KMS-11 (cell line): ENCODE data around the gene NEDD4L.

Experiments used
- H2AFZ ChIP-seq: fragments of 200-600 bp; sonication (generic); 2 replicates; pipeline ENCODE4 v1.6.1; 2016; ENCODE audit warnings: antibody characterized with exemption, mixed run types, low read depth
- H3K27ac ChIP-seq: fragments of 200-600 bp; sonication (generic); 2 replicates; pipeline ENCODE4 v1.6.1; 2016; ENCODE audit warnings: mild to moderate bottlenecking, mixed run types
- H3K27me3 ChIP-seq: fragments of 200-600 bp; sonication (generic); 2 replicates; pipeline ENCODE4 v1.6.1; 2017; ENCODE audit warnings: mild to moderate bottlenecking, low read depth, mixed run types, moderate library complexity; ENCODE audit not compliant: insufficient read depth
- H3K36me3 ChIP-seq: fragments of 200-600 bp; sonication (generic); 2 replicates; pipeline ENCODE4 v1.6.1; 2017; ENCODE audit warnings: mild to moderate bottlenecking, mixed run types; ENCODE audit not compliant: insufficient read depth
- H3K4me1 ChIP-seq: fragments of 200-600 bp; sonication (generic); 2 replicates; pipeline ENCODE4 v1.6.1; 2016; ENCODE audit warnings: mild to moderate bottlenecking, low read depth, mixed run types; ENCODE audit not compliant: poor library complexity, severe bottlenecking
- H3K4me2 ChIP-seq: fragments of 200-600 bp; sonication (generic); 2 replicates; pipeline ENCODE4 v1.7.0; 2016; ENCODE audit warnings: mild to moderate bottlenecking, mixed run types
- H3K4me3 ChIP-seq: fragments of 200-600 bp; sonication (generic); IDR thresholded peaks from 2 replicates; pipeline ENCODE4 v1.6.1; 2017; ENCODE audit warnings: low read depth, low read length, mixed read lengths; ENCODE audit not compliant: insufficient read depth
- H3K79me2 ChIP-seq: fragments of 200-600 bp; sonication (generic); 2 replicates; pipeline ENCODE4 v1.6.1; 2016; ENCODE audit warnings: low read depth, mixed run types; ENCODE audit not compliant: insufficient read depth
- H3K9ac ChIP-seq: fragments of 200-600 bp; sonication (generic); 2 replicates; pipeline ENCODE4 v1.6.1; 2016; ENCODE audit warnings: mild to moderate bottlenecking, mixed run types
- H4K20me1 ChIP-seq: fragments of 200-600 bp; sonication (generic); 2 replicates; pipeline ENCODE4 v1.6.1; 2016; ENCODE audit warnings: mild to moderate bottlenecking, mixed run types; ENCODE audit not compliant: insufficient read depth
- CTCF ChIP-seq: fragments of 200-600 bp; sonication (generic); conservative IDR thresholded peaks from 2 replicates; pipeline ENCODE4 v1.6.1; 2017; ENCODE audit warnings: low read depth, mild to moderate bottlenecking, antibody characterized with exemption, low read length, moderate library complexity, mixed read lengths

NEDD4L gene

DNA sequence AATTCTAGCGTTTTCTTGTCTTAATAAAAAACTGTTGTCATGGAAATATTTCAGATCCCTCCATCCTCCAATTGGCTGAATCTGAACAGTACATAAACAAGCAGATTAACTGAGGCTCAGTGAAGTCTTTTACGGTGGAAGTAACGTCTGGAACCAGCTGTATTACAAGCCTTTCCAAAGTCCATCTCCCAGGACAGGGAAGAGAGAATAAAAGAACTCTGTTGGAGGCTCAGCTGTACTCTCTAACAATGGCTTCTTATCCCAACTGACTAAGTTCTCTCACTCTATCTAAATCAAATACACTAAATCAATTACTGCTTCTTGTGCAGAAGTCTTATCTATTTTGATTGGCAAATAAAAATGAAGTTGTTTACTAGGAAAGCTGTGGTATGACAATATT is 19.9 kb upstream of the NEDD4L start:
- no peak for TF ChIP-seq CTCF
- Histone ChIP-seq H3K27ac (no peak overlapping the region), H3K36me3 (no peaks in the 10 kb centered on the region), H3K4me2 (no peak overlapping the region), H2AFZ (no peak overlapping the region), H3K4me1 (peaks cover 10% of the 10 kb centered on the region), H3K9ac (no peak overlapping the region), H3K4me3 (no peak overlapping the region), H3K27me3 (no peaks in the 10 kb centered on the region), H3K79me2 (no peaks in the 10 kb centered on the region), H4K20me1 (no peaks in the 10 kb centered on the region)

GRCh38 chr18:58025205-58025604 is 18.8 kb upstream of the NEDD4L start:
- no peak for TF ChIP-seq CTCF
- no peak overlapping the region for H3K4me3 ChIP-seq
- H3K36me3 ChIP-seq: no peaks in the 10 kb centered on the region
- H2AFZ ChIP-seq: no peak overlapping the region
- no peaks in the 10 kb centered on the region for H3K27me3 ChIP-seq
- no peak overlapping the region for H3K9ac ChIP-seq
- H3K27ac ChIP-seq: no peak overlapping the region
- peaks cover 10% of the 10 kb centered on the region for H3K4me1 ChIP-seq
- no peaks in the 10 kb centered on the region for H4K20me1 ChIP-seq
- H3K4me2 ChIP-seq: no peak overlapping the region
- H3K79me2 ChIP-seq: no peaks in the 10 kb centered on the region

DNA sequence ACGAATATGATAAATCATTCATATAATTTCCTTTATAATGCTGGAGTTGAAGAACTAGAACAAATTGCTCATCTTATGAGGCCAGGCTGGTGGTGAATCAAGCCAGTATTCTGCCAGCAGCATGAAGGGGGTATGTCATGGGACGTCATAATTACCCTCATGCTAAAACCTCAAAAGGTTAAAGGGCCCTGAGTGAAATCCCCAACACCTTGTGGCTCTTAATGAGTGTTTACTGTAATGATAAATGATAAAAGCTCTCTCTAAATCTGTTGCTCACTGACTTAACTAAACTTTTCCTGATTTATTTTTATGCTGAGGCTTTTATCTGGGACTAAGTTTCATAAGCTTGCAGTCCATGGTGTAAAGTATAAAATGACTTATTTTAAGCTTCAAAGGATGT is 18.3 kb upstream of the NEDD4L start:
- no peaks in the 10 kb centered on the region for H3K36me3 ChIP-seq
- H3K4me3 ChIP-seq: no peak overlapping the region
- peaks cover 10% of the 10 kb centered on the region for H3K4me1 ChIP-seq
- no peaks in the 10 kb centered on the region for H4K20me1 ChIP-seq
- no peak overlapping the region for H3K4me2 ChIP-seq
- no peaks in the 10 kb centered on the region for H3K79me2 ChIP-seq
- no peak overlapping the region for H3K9ac ChIP-seq
- no peaks in the 10 kb centered on the region for H3K27me3 ChIP-seq
- no peak overlapping the region for H2AFZ ChIP-seq
- TF ChIP-seq CTCF: no peak
- H3K27ac ChIP-seq: no peak overlapping the region

GRCh38 chr18:58026395-58026794 is 17.6 kb upstream of the NEDD4L start:
- no peaks in the 10 kb centered on the region for H3K27me3 ChIP-seq
- no peak for TF ChIP-seq CTCF
- H3K79me2 ChIP-seq: no peaks in the 10 kb centered on the region
- H3K4me1 ChIP-seq: peaks cover 6% of the 10 kb centered on the region
- H4K20me1 ChIP-seq: no peaks in the 10 kb centered on the region
- no peaks in the 10 kb centered on the region for H3K36me3 ChIP-seq
- no peak overlapping the region for H3K4me3 ChIP-seq
- H3K9ac ChIP-seq: no peak overlapping the region
- H3K4me2 ChIP-seq: no peak overlapping the region
- H3K27ac ChIP-seq: no peak overlapping the region
- no peak overlapping the region for H2AFZ ChIP-seq

DNA sequence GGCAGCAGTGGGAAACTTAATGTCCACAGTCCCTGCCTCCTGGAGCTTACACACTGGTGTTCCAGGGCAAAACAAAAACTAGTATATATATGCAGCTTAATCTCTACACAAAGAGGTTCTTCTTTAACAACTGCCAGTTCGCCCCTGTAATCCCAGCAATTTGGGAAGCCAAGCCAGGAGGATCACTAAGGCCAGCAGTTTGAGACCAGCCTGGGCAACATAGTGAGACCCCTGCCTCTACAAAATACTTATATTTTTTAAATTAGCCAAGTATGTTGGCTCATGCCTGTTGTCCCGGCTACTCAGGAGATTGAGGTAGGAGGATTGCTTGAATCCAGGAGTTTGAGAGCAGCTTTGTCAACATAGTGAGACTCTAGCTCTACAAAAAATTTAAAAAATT is 17.2 kb upstream of the NEDD4L start:
- H3K4me2 ChIP-seq: no peak overlapping the region
- TF ChIP-seq CTCF: no peak
- H3K27ac ChIP-seq: no peak overlapping the region
- peaks cover 1% of the 10 kb centered on the region for H3K4me1 ChIP-seq
- no peaks in the 10 kb centered on the region for H4K20me1 ChIP-seq
- H2AFZ ChIP-seq: no peak overlapping the region
- H3K79me2 ChIP-seq: no peaks in the 10 kb centered on the region
- H3K36me3 ChIP-seq: no peaks in the 10 kb centered on the region
- H3K4me3 ChIP-seq: no peak overlapping the region
- H3K9ac ChIP-seq: no peak overlapping the region
- H3K27me3 ChIP-seq: no peaks in the 10 kb centered on the region
